HG03175 (cell line): ENCODE results near the gene VSIG1.

Source experiments
- ATAC-seq: cut with Tn5 transposase; IDR thresholded peaks from one replicate; pipeline ENCODE4 v1.9.1; 2021; ENCODE audit warnings: mild to moderate bottlenecking, moderate library complexity; ENCODE audit not compliant: unreplicated experiment

VSIG1 gene

GRCh38 chrX:108044554-108045256 is at the start of gene VSIG1:
Gene VSIG1, plus strand, starts transcription at chrX:108045065. Its CDS starts 66 bp downstream, at chrX:108045131.
- no peak for ATAC-seq

- no peak for ATAC-seq
Observed at GRCh38 chrX:107996124-107996523, 48.7 kb upstream of the VSIG1 start.

GRCh38 chrX:108000751-108001150 is 44.1 kb upstream of the VSIG1 start:
- ATAC-seq, result no peak

GRCh38 chrX:108001218-108001814 is 43.5 kb upstream of the VSIG1 start:
- peak; percentile 77 for ATAC-seq

- ATAC-seq, result no peak
Observed at GRCh38 chrX:108018656-108019381, 26.0 kb upstream of the VSIG1 start.

GRCh38 chrX:108019382-108019875 is 25.4 kb upstream of the VSIG1 start:
- ATAC-seq, result no peak

- ATAC-seq, result no peak
Observed at GRCh38 chrX:108020631-108021030, 24.2 kb upstream of the VSIG1 start.

- no peak for ATAC-seq
Observed at GRCh38 chrX:108022491-108023089, 22.3 kb upstream of the VSIG1 start.

- no peak for ATAC-seq
Observed at GRCh38 chrX:108025376-108025775, 19.5 kb upstream of the VSIG1 start.

GRCh38 chrX:108025954-108026600 is 18.8 kb upstream of the VSIG1 start:
- no peak for ATAC-seq

GRCh38 chrX:108028854-108029253 is 16.0 kb upstream of the VSIG1 start:
- ATAC-seq, result no peak

GRCh38 chrX:108029928-108030711 is 14.7 kb upstream of the VSIG1 start:
- no peak for ATAC-seq

GRCh38 chrX:108032944-108033343 is 11.9 kb upstream of the VSIG1 start:
- ATAC-seq, result no peak

GRCh38 chrX:108033890-108034289 is 11.0 kb upstream of the VSIG1 start:
- ATAC-seq, result no peak

- no peak for ATAC-seq
Observed at GRCh38 chrX:108034725-108035124, 10.1 kb upstream of the VSIG1 start.

- ATAC-seq, result no peak
Observed at GRCh38 chrX:108036298-108036973, 8.4 kb upstream of the VSIG1 start.

- ATAC-seq, result no peak
Observed at GRCh38 chrX:108049649-108050048, 4.8 kb downstream of the VSIG1 start.

- ATAC-seq, result no peak
Observed at GRCh38 chrX:108053218-108053617, 8.4 kb downstream of the VSIG1 start.

GRCh38 chrX:108055546-108055945 is 10.7 kb downstream of the VSIG1 start:
- no peak for ATAC-seq

- no peak for ATAC-seq
Observed at GRCh38 chrX:108059801-108060200, 14.9 kb downstream of the VSIG1 start.
